ENCODE measurements around the gene DDB1. TPM values are rescaled to one million over a fixed set of nuclear protein-coding genes. Genes with fewer than 3 reads are reported as not detected.
A peak's percentile ranks its signal among the peaks of the same experiment; 100 is the strongest.

The DDB1 gene
- total RNA-seq, 1 donor from 2014 or later: 188 TPM

DNA sequence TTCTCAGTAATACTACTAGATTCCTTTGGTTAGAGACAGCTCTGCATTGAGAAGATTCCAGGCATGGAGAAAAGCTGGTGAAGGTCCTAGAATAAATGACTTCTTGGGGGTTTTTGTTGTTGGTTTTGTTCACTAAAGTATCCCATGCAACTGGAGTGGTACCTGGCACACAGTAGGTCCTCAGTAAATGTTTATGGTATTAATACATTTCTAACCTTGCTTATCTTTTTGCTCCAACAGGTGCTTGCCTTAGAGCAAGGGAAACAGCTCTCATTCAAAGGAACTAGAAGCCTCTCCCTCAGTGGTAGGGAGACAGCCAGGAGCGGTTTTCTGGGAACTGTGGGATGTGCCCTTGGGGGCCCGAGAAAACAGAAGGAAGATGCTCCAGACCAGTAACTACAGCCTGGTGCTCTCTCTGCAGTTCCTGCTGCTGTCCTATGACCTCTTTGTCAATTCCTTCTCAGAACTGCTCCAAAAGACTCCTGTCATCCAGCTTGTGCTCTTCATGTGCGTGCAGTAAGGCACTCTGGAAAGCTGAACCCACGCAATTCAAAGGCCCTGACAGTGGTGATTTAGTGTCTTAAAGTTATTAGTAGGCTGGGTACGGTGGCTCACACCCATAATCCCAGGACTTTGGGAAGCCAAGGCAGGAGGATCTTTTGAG, 31.2 kb upstream of the DDB1 start:
- H3K27ac Mint-ChIP-seq (ENCODE audit: unreplicated experiment): peak overlapping the region; percentile 8
- TF ChIP-seq CTCF (IDR thresholded peaks at IDR 0.05): no peak

GRCh38 chr11:61362542-61362875, 29.6 kb upstream of the DDB1 start:
- no peak for DNase-seq (ENCODE audit: low spot score)
- Mint-ChIP-seq H3K36me3 (ENCODE audit: low read depth) (peaks cover 4% of the 10 kb centered on the region), H3K27me3 (ENCODE audit: low read depth) (no peaks in the 10 kb centered on the region), H3K4me1 (ENCODE audit: low read depth) (peaks cover 49% of the 10 kb centered on the region), H3K9me3 (ENCODE audit: low read depth) (no peaks in the 10 kb centered on the region), H3K27ac (ENCODE audit: unreplicated experiment) (peak overlapping the region; percentile 98), H3K4me3 (ENCODE audit: unreplicated experiment) (peak overlapping the region; percentile 93)
- TF ChIP-seq CTCF (IDR thresholded peaks at IDR 0.05): no peak

More for the DNA sequence above, 31.2 kb upstream of the DDB1 start:
- H3K4me3 Mint-ChIP-seq (ENCODE audit: unreplicated experiment): peak overlapping the region; percentile 93
- H3K4me1 Mint-ChIP-seq (ENCODE audit: low read depth): peaks cover 48% of the 10 kb centered on the region
- H3K27me3 Mint-ChIP-seq (ENCODE audit: low read depth): no peaks in the 10 kb centered on the region
- peaks cover 12% of the 10 kb centered on the region for H3K36me3 Mint-ChIP-seq (ENCODE audit: low read depth)
- H3K9me3 Mint-ChIP-seq (ENCODE audit: low read depth): no peaks in the 10 kb centered on the region
- DNase-seq (ENCODE audit: low spot score): no peak

DNA sequence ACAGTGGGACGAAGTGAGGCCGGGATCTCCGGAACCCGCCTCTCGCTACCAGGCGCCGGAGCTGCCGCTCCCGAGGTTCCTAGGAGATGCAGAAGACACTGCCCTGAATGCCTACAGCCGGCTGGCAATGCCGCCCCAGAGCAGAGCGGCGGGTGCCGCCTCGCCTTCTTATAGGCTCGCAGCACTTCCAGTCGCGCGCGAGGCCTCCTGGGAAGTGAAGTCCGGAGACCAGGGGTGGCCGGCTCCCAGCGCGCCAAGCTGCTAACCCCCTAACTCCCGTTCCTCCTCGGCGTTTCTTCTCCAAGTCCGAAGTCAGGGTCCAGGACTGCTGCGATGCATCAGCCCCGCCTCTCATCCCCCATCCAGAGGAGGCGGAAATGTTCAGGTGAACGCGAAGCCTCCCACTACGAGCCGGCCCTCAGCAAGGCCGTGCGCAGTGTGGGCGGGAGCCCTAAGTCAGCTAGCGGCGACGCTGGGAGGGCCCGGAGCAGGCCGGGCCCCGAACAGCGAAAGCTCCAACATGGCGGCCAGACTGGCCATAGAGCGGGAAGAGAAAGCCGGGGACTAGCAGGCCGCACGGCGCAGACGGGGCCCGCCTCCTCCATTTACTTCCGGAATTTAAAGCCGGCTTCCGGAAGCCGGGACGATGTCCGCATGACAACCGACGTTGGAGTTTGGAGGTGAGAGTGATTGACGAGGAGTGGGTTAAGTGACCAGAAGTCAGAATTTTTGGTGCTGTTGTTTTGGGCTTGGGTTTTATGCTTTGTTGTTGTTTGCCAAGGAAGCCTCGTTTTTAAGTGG, 29.0 kb upstream of the DDB1 start, which contains the start of the genes CYB561A3 and TMEM138:
CYB561A3 (minus strand) TSS at position 142 of the 801 bp plus-strand sequence. CDS start 5,169 bp downstream, outside the sequence.
TMEM138 (plus strand) TSS at position 634 of the 801 bp plus-strand sequence. CDS start 2,017 bp downstream, outside the sequence.
- H3K36me3 Mint-ChIP-seq (ENCODE audit: low read depth): peaks cover 3% of the 10 kb centered on the region
- peak within 1 kb of the TSS; percentile 98 for H3K27ac Mint-ChIP-seq (ENCODE audit: unreplicated experiment)
- peak within 1 kb of the TSS; percentile 93 for H3K4me3 Mint-ChIP-seq (ENCODE audit: unreplicated experiment)
- H3K4me1 Mint-ChIP-seq (ENCODE audit: low read depth): peaks cover 47% of the 10 kb centered on the region
- no peaks in the 10 kb centered on the region for H3K27me3 Mint-ChIP-seq (ENCODE audit: low read depth)
- H3K9me3 Mint-ChIP-seq (ENCODE audit: low read depth): no peaks in the 10 kb centered on the region
- TF ChIP-seq CTCF (IDR thresholded peaks at IDR 0.05): no peak
- DNase-seq (ENCODE audit: low spot score): no peak

- H3K4me3 Mint-ChIP-seq (ENCODE audit: unreplicated experiment): peak overlapping the region; percentile 93
- peaks cover 40% of the 10 kb centered on the region for H3K4me1 Mint-ChIP-seq (ENCODE audit: low read depth)
- TF ChIP-seq CTCF (IDR thresholded peaks at IDR 0.05): no peak
- DNase-seq (ENCODE audit: low spot score): no peak
- no peaks in the 10 kb centered on the region for H3K27me3 Mint-ChIP-seq (ENCODE audit: low read depth)
- peaks cover 4% of the 10 kb centered on the region for H3K36me3 Mint-ChIP-seq (ENCODE audit: low read depth)
- H3K27ac Mint-ChIP-seq (ENCODE audit: unreplicated experiment): peak overlapping the region; percentile 98
- no peaks in the 10 kb centered on the region for H3K9me3 Mint-ChIP-seq (ENCODE audit: low read depth)
Observed at GRCh38 chr11:61361237-61361740, 28.4 kb upstream of the DDB1 start.

GRCh38 chr11:61359516-61359915, 26.6 kb upstream of the DDB1 start:
- H3K27me3 Mint-ChIP-seq (ENCODE audit: low read depth): no peaks in the 10 kb centered on the region
- H3K4me1 Mint-ChIP-seq (ENCODE audit: low read depth): peaks cover 31% of the 10 kb centered on the region
- H3K4me3 Mint-ChIP-seq (ENCODE audit: unreplicated experiment): no peak overlapping the region
- peaks cover 4% of the 10 kb centered on the region for H3K36me3 Mint-ChIP-seq (ENCODE audit: low read depth)
- no peak for TF ChIP-seq CTCF (IDR thresholded peaks at IDR 0.05)
- no peak for DNase-seq (ENCODE audit: low spot score)
- H3K27ac Mint-ChIP-seq (ENCODE audit: unreplicated experiment): no peak overlapping the region
- no peaks in the 10 kb centered on the region for H3K9me3 Mint-ChIP-seq (ENCODE audit: low read depth)
